HL-60 (cell line): Measurements from ENCODE around the gene SERPINA5.

Experiments used
- CTCF ChIP-seq: IDR thresholded peaks from one replicate; pipeline ENCODE4 v1.5.1; 2011; ENCODE audit warnings: low read length, control low read depth, inconsistent platforms; ENCODE audit not compliant: insufficient read depth
- GABPA ChIP-seq: IDR thresholded peaks from 2 replicates; pipeline ENCODE4 v1.6.1; 2012; ENCODE audit warnings: low read depth
- POLR2AphosphoS5 ChIP-seq: IDR thresholded peaks from 2 replicates; pipeline ENCODE4 v1.6.1; 2012; ENCODE audit warnings: low read depth
- REST ChIP-seq: IDR thresholded peaks from 2 replicates; pipeline ENCODE4 v1.6.1; 2012; ENCODE audit warnings: low read depth; ENCODE audit not compliant: insufficient replicate concordance
- SPI1 ChIP-seq: IDR thresholded peaks from 2 replicates; pipeline ENCODE4 v1.6.1; 2012; ENCODE audit warnings: low read depth, mild to moderate bottlenecking, borderline replicate concordance

- no peak for TF ChIP-seq CTCF
- no peak for TF ChIP-seq SPI1
- no peak for TF ChIP-seq REST
- TF ChIP-seq POLR2AphosphoS5, result no peak
- TF ChIP-seq GABPA, result no peak
Observed at GRCh38 chr14:94631536-94632304, 50.5 kb downstream of the SERPINA5 start.
